ENCODE data around the gene CCNA2.

DNA sequence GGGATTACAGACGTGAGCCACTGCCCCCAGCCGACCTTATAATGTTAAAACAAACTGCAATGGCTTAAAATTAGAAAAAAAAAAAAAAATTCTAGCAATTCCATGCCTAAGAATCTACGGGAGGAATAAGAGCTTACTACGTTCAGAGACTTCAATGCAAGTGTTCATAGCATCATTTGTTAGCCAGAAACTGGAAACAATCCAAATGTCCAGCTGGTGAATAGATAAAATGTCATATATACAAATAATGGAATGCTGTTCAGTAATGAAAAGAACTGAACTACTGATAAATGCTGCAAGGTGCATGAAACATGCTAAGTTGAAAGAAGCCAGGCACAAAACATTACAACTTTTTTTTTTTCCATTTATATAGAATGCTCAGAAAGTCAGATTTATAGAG lies 17.3 kb downstream of the CCNA2 start:
- TF ChIP-seq POLR2A (IDR thresholded peaks at IDR 0.05) = no peak
- TF ChIP-seq CTCF (IDR thresholded peaks at IDR 0.05) = no peak
